Measurements from ENCODE around the gene CCDC178. TPM values are rescaled to one million over a fixed set of nuclear protein-coding genes. Genes with fewer than 3 reads are reported as not detected.

CCDC178 gene
- total RNA-seq, 2 donors from 2014 or later = 3.2 to 5.9 TPM

- no peak for TF ChIP-seq POLR2AphosphoS5 (IDR thresholded peaks at IDR 0.05)
- TF ChIP-seq POLR2A (IDR thresholded peaks at IDR 0.05) = no peak
- no peak for TF ChIP-seq CTCF (IDR thresholded peaks at IDR 0.05)
- Histone ChIP-seq H3K4me3 (no peak overlapping the region), H3K9me3 (no peaks in the 10 kb centered on the region), H3K27ac (no peak overlapping the region), H3K4me1 (replicated peaks) (no peaks in the 10 kb centered on the region), H3K27me3 (replicated peaks; ENCODE audit: insufficient read depth) (no peaks in the 10 kb centered on the region), H3K36me3 (no peaks in the 10 kb centered on the region)
- intact Hi-C loops (cut with DNase I) = no loop called here
- DNase-seq (ENCODE audit: low spot score) = no peak
- 68% methylated on average over 5 of the region's 5 CpGs for WGBS
These were observed 530.5 kb downstream of the CCDC178 start for GRCh38 chr18:32909798-32910561.

DNA sequence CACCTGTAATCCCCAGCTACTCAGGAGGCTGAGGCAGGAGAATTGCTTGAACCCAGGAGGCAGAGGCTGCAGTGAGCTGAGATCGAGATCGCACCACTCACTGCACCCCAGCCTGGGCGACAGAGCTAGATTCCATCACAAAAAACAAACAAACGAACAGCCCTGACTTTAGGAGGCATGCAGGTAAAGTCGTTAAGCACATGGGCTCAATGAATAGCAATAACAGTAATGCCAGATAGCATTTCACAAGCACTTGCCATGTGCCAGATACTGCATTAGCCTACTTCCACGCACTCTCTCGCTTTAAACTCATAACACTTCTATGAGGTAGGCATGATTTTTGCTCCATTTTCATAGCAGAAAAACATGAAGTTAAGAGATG lies 532.1 kb downstream of the CCDC178 start:
- Histone ChIP-seq H3K27me3 (replicated peaks; ENCODE audit: insufficient read depth) (no peaks in the 10 kb centered on the region), H3K4me1 (replicated peaks) (no peaks in the 10 kb centered on the region), H3K36me3 (no peaks in the 10 kb centered on the region), H3K9me3 (no peaks in the 10 kb centered on the region), H3K27ac (no peak overlapping the region), H3K4me3 (no peak overlapping the region)
- intact Hi-C loops (cut with DNase I) = no loop called here
- TF ChIP-seq POLR2A (IDR thresholded peaks at IDR 0.05) (no peak), POLR2AphosphoS5 (IDR thresholded peaks at IDR 0.05) (no peak), CTCF (IDR thresholded peaks at IDR 0.05) (no peak)
- DNase-seq (ENCODE audit: low spot score) = no peak
- WGBS = 86% methylated on average over 7 of the region's 7 CpGs

GRCh38 chr18:32907648-32908423 lies 532.7 kb downstream of the CCDC178 start:
- WGBS = 88% methylated on average over 12 of the region's 12 CpGs
- intact Hi-C loops (cut with DNase I) = no loop called here
- Histone ChIP-seq H3K9me3 (no peaks in the 10 kb centered on the region), H3K27me3 (replicated peaks; ENCODE audit: insufficient read depth) (no peaks in the 10 kb centered on the region), H3K27ac (no peak overlapping the region), H3K4me3 (no peak overlapping the region), H3K36me3 (no peaks in the 10 kb centered on the region), H3K4me1 (replicated peaks) (no peaks in the 10 kb centered on the region)
- DNase-seq (ENCODE audit: low spot score) = no peak
- TF ChIP-seq CTCF (IDR thresholded peaks at IDR 0.05) = no peak
- TF ChIP-seq POLR2A (IDR thresholded peaks at IDR 0.05) = no peak
- no peak for TF ChIP-seq POLR2AphosphoS5 (IDR thresholded peaks at IDR 0.05)

DNA sequence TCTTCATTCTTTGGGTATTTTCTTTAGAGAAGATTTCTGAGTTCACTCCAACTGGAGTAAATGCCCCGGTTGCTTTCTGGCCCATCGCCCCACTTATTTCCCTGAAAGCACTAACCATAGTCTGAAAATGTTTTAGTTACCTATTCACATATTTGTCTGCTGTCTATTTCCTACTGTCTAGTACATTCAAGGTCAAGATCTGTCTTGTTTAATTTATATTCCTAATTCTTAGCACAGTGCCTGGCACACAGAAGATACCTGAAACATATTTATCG lies 533.3 kb downstream of the CCDC178 start:
- Histone ChIP-seq H3K9me3 (no peaks in the 10 kb centered on the region), H3K27me3 (replicated peaks; ENCODE audit: insufficient read depth) (no peaks in the 10 kb centered on the region), H3K27ac (no peak overlapping the region), H3K36me3 (no peaks in the 10 kb centered on the region), H3K4me3 (no peak overlapping the region), H3K4me1 (replicated peaks) (no peaks in the 10 kb centered on the region)
- DNase-seq (ENCODE audit: low spot score) = no peak
- intact Hi-C loops (cut with DNase I) = no loop called here
- no peak for TF ChIP-seq POLR2A (IDR thresholded peaks at IDR 0.05)
- no peak for TF ChIP-seq POLR2AphosphoS5 (IDR thresholded peaks at IDR 0.05)
- TF ChIP-seq CTCF (IDR thresholded peaks at IDR 0.05) = no peak
- WGBS = 77% methylated on average over 3 of the region's 3 CpGs

Measured in prostate gland (tissue), 2 donors.